Kidney epithelial cell (primary cell): ENCODE measurements around the gene LMLN. TPM values are rescaled to one million over a fixed set of nuclear protein-coding genes. Genes with fewer than 3 reads are reported as not detected.

Experiments used
- DNase-seq: peaks from one replicate; pipeline ENCODE4 v3.0.0-alpha.2; 2010; ENCODE audit warnings: low read depth
- H3K27me3 ChIP-seq: 2 replicates; pipeline ENCODE4 v1.6.0; 2011; ENCODE audit warnings: low read length; ENCODE audit not compliant: control insufficient read depth, insufficient read depth
- H3K36me3 ChIP-seq: 2 replicates; pipeline ENCODE4 v1.5.1; 2011; ENCODE audit warnings: low read length; ENCODE audit not compliant: control insufficient read depth, insufficient read depth
- H3K4me3 ChIP-seq: 2 replicates; pipeline ENCODE4 v1.5.1; 2011; ENCODE audit warnings: low read depth, mild to moderate bottlenecking, control low read depth, low read length
- total RNA-seq: library from RNA; depleted of rRNA; stranded (reverse); fragments of >200 nt; gene quantifications from 2 replicates; pipeline ENCODE4 v1.2.3, GENCODE V29; 2015
- TF ChIP-seq, protein P1 (sequence below): IDR thresholded peaks from 2 replicates; pipeline ENCODE4 v1.5.1; 2011; ENCODE audit warnings: mild to moderate bottlenecking, moderate library complexity, low read length, control low read depth, inconsistent platforms; ENCODE audit not compliant: insufficient read depth, poor library complexity, severe bottlenecking

The LMLN gene
- total RNA-seq, 1 donor from 2014 or later, result 5.9 TPM

DNA sequence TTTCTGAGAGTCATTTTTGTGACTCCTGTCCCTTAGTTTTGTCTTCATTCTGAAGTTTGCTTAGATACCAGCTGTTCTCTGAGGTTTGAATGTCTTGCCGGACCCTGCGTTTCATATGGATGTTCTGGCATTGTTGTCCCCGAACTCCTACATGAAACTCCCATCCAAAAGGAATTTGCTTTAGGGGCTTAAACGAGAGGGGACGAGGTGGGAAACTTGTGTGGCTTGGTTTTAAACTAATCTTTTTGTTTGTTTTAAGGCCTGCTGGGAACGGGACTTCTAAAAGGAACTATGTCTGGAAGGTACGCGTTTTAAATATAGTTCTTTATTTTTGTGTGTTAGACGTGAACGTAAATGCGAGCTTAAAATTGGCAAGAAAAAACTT, 9.3 kb upstream of the LMLN start:
- peak overlapping the region; percentile 93 for H3K4me3 ChIP-seq
- H3K27me3 ChIP-seq, result no peaks in the 10 kb centered on the region
- H3K36me3 ChIP-seq, result peaks cover 2% of the 10 kb centered on the region
- TF ChIP-seq, protein P1, sequence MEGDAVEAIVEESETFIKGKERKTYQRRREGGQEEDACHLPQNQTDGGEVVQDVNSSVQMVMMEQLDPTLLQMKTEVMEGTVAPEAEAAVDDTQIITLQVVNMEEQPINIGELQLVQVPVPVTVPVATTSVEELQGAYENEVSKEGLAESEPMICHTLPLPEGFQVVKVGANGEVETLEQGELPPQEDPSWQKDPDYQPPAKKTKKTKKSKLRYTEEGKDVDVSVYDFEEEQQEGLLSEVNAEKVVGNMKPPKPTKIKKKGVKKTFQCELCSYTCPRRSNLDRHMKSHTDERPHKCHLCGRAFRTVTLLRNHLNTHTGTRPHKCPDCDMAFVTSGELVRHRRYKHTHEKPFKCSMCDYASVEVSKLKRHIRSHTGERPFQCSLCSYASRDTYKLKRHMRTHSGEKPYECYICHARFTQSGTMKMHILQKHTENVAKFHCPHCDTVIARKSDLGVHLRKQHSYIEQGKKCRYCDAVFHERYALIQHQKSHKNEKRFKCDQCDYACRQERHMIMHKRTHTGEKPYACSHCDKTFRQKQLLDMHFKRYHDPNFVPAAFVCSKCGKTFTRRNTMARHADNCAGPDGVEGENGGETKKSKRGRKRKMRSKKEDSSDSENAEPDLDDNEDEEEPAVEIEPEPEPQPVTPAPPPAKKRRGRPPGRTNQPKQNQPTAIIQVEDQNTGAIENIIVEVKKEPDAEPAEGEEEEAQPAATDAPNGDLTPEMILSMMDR, result no peak
- DNase-seq, result no peak

DNA sequence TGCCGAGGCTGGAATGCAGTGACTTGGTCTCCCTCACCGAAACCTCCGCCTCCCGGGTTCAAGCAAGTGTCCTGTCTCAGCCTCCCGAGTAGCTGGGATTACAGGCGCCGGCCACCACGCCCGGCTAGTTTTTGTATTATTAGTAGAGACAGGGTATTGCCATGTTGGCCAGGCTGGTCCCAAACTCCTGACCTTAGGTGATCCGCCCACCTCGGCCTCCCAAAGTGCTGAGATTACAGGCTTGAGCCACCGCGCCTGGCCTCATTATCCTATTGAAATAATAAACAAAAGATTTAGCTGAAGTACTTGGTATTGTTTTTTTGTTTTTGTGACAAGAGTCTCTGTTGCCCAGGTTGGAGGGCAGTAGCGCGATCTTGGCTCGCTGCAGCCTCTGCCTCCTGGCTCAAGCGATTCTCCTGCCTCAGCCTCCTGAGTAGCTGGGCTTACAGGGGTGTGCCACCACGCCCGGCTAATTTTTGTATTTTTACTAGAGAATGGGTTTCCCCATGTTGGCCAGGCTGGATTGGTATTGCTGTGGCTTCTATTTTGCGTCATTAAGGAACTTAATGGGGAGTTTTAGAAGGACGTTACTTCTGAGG, 8.5 kb upstream of the LMLN start:
- H3K4me3 ChIP-seq, result peak overlapping the region; percentile 93
- TF ChIP-seq, protein P1, result no peak
- no peaks in the 10 kb centered on the region for H3K27me3 ChIP-seq
- no peak for DNase-seq
- peaks cover 2% of the 10 kb centered on the region for H3K36me3 ChIP-seq

DNA sequence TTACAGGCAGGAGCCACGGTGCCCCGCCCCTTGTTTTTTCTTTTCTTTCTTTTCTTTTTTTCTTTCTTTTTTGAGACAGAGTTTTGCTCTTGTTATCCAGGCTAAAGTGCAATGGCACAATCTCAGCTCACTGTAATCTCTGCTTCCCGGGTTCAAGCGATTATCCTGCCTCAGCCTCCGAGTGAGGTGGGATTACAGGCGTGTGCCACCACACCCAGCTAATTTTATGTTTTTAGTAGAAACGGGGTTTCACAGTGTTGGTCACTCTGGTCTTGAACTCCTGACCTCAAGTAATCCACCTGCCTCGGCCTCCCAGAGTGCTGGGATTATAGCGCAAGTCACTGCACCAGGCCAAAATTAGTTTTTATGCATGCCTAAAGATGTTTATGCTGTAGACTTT, 7.6 kb upstream of the LMLN start:
- H3K4me3 ChIP-seq, result no peak overlapping the region
- no peak for DNase-seq
- H3K36me3 ChIP-seq, result peaks cover 2% of the 10 kb centered on the region
- H3K27me3 ChIP-seq, result no peaks in the 10 kb centered on the region
- TF ChIP-seq, protein P1, result no peak

DNA sequence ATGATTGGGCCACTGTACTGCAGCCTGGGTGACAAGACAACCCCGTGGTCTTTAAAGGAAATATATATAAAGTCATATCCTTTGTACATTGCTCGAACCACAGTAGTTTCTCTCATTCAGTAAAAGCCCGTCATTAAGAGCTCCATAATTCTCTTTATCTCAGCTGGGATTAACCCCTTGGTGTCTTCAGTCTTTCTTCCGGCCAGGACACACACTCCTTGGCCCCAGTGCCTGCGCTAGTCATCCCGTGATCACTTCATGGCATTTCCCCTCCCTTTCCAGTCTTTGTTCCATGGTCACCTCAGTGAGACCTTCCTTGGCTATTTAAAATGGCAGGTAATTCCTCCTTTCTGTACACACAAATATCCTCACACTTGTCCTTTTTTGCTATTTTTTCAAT, 6.7 kb upstream of the LMLN start:
- Histone ChIP-seq H3K27me3 (no peaks in the 10 kb centered on the region), H3K4me3 (no peak overlapping the region), H3K36me3 (peaks cover 2% of the 10 kb centered on the region)
- no peak for DNase-seq
- TF ChIP-seq, protein P1, result no peak

DNA sequence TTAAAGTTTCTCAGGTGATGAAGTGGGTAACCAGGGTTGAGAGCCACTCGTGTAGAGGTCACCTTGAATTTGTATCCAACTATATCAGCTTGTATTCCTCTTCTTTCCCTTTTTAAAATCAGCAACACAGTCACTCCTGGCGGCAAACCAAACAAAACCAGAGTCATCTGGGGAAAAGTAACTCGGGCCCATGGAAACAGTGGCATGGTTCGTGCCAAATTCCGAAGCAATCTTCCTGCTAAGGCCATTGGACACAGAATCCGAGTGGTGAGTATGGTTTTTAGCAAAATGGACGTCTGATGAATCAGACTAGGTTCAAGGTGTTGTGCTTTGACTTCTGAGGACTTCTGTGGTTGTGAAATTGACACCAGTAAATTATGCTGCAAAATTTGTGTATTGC, 6.1 kb upstream of the LMLN start:
- Histone ChIP-seq H3K4me3 (no peak overlapping the region), H3K36me3 (peaks cover 2% of the 10 kb centered on the region), H3K27me3 (no peaks in the 10 kb centered on the region)
- no peak for DNase-seq
- TF ChIP-seq, protein P1, result no peak

DNA sequence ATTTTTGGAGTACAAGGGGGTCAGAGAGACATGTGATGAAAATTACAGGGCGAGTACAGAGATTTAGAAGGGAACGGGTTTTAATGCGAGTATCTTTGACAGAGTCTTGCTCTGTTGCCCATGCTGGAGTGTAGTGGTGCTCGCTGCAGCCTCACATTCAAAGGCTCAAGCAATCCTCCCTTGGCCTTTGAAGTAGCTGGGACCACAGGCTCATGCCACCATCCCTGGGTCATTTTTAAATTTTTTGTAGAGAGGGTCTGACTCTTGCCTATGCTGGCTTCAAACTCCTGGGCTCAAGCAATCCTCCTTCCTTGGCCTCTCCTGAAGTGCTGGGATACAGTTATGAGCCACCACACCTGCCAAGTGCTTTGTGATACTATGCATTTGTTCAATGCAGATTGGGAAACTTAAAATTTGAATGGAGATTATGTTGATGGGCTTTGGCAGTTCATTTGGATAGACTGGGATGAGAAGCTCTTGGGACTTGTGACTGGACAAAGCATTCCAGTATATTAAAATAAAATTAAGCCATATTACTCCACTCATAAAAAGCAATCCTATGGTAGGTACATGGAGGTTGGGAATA, 4.0 kb upstream of the LMLN start:
- no peaks in the 10 kb centered on the region for H3K27me3 ChIP-seq
- no peak for DNase-seq
- H3K4me3 ChIP-seq, result no peak overlapping the region
- TF ChIP-seq, protein P1, result no peak
- peaks cover 2% of the 10 kb centered on the region for H3K36me3 ChIP-seq
